ENCODE measurements around the gene EHD2. TPM values are rescaled to one million over a fixed set of nuclear protein-coding genes. Genes with fewer than 3 reads are reported as not detected.

The EHD2 gene
- total RNA-seq, 1 experiment from 2014 or later, result 60.5 TPM

- TF ChIP-seq ATF3 (IDR thresholded peaks at IDR 0.05) (no peak), FOSL1 (IDR thresholded peaks at IDR 0.05; ENCODE audit: low read depth) (no peak)
Measured at GRCh38 chr19:47790398-47790814, 77.2 kb downstream of the EHD2 start (continued).

- ChIA-PET CTCF (interaction anchor here (1.0 kb wide), 1 partner anchor 27 kb away, joined by 3 read pairs; no protein-coding TSS in a partner anchor), POLR2A (no interaction called here), RAD21 (ENCODE audit: low non-redundant PET in 1 of 2, low total read pairs in 2 of 2, uncharacterized antibody in 2 of 2, unreplicated experiment in 2 of 2) (no interaction called here)
- Histone ChIP-seq H3K36me3 (ENCODE audit: control insufficient read depth in 1 of 2, insufficient read depth in 2 of 2, low read length in 2 of 2) (no peaks in the 10 kb centered on the region), H3K27ac (ENCODE audit: low read depth, low read length) (no peak overlapping the region), H3K9me2 (ENCODE audit: insufficient read depth) (no peaks in the 10 kb centered on the region), H3K4me1 (ENCODE audit: control insufficient read depth in 1 of 2, insufficient read depth in 2 of 2, low read length in 2 of 2) (peaks cover 14 to 25% of the 10 kb centered on the region in 2 experiments), H3K4me3 (replicated peaks in 1 of 2; ENCODE audit: low read depth in 1 of 2, low read length in 2 of 2) (no peak overlapping the region), H4K20me1 (ENCODE audit: insufficient read depth) (no peaks in the 10 kb centered on the region), H3K79me2 (ENCODE audit: insufficient read depth, low read length) (no peaks in the 10 kb centered on the region), H3K9ac (ENCODE audit: low read length) (no peak overlapping the region), H3K27me3 (ENCODE audit: insufficient read depth, low read length) (no peaks in the 10 kb centered on the region), H3K9me3 (ENCODE audit: control insufficient read depth in 1 of 2, insufficient read depth in 1 of 2, low read depth in 1 of 2, low read length in 2 of 2) (no peaks in the 10 kb centered on the region), H3K4me2 (ENCODE audit: low read length) (no peak overlapping the region), H2AFZ (ENCODE audit: low read depth, low read length, poor library complexity, severe bottlenecking) (no peak overlapping the region)
- BruUV-seq (replicated peaks), result no TSS peak
- TF ChIP-seq EZH2 (IDR thresholded peaks at IDR 0.05) (no peak), CBX3 (IDR thresholded peaks at IDR 0.05; ENCODE audit: low read depth) (peak; percentile 75; the same call in 1 of the 2 replicates)
- intact Hi-C loops (cut with micrococcal nuclease), result loop anchor here (5.0 kb wide), 1 partner anchor 360 kb away; no protein-coding TSS in a partner anchor
- ATAC-seq (no peak), DNase-seq (ENCODE audit: low read depth, low spot score) (no peak)
Measured at GRCh38 chr19:47792616-47793015, 79.4 kb downstream of the EHD2 start.

Other genes starting within 250 kb of the EHD2 start
- gene SLC8A2, start 241.5 kb upstream of the EHD2 start, total RNA-seq (2021; ENCODE audit: unreplicated experiment), result 0.98 TPM
- gene KPTN, start 229.2 kb upstream of the EHD2 start, total RNA-seq (2021; ENCODE audit: unreplicated experiment), result 23.8 TPM
- gene NAPA, start 198.4 kb upstream of the EHD2 start, total RNA-seq (2021; ENCODE audit: unreplicated experiment), result 58.8 TPM
- not detected for gene ZNF541, start 140.3 kb upstream of the EHD2 start, total RNA-seq (2021; ENCODE audit: unreplicated experiment)
- gene BICRA, start 104.3 kb upstream of the EHD2 start, total RNA-seq (2021; ENCODE audit: unreplicated experiment), result 11.3 TPM
- gene NOP53, start 32.1 kb downstream of the EHD2 start, total RNA-seq (2021; ENCODE audit: unreplicated experiment), result 322 TPM
- 181 TPM for gene SELENOW, start 65.3 kb downstream of the EHD2 start, total RNA-seq (2021; ENCODE audit: unreplicated experiment)
- gene TPRX1, start 91.1 kb downstream of the EHD2 start, total RNA-seq (2021; ENCODE audit: unreplicated experiment), result not detected
- not detected for gene CRX, start 108.5 kb downstream of the EHD2 start, total RNA-seq (2021; ENCODE audit: unreplicated experiment)
- not detected for gene TPRX2, start 145.8 kb downstream of the EHD2 start, total RNA-seq (2021; ENCODE audit: unreplicated experiment)
- 0.27 TPM for gene SULT2A1, start 172.9 kb downstream of the EHD2 start, total RNA-seq (2021; ENCODE audit: unreplicated experiment)

All from HCT116 (cell line).